ENCODE data around the gene KHDC1L.
"Not testable (repeated sequence)": the region's sequence is repeated elsewhere in the genome, so short reads cannot be mapped to it uniquely, and the experiment has no call there.

Gene KHDC1L

GRCh38 chr6:73204252-73204651, 21.0 kb downstream of the KHDC1L start:
- no peak for DNase-seq (ENCODE audit: low read depth)

GRCh38 chr6:73203098-73203497, 22.2 kb downstream of the KHDC1L start:
- DNase-seq (ENCODE audit: low read depth) = no peak

GRCh38 chr6:73200735-73201134, 24.6 kb downstream of the KHDC1L start:
- no peak for DNase-seq (ENCODE audit: low read depth)

GRCh38 chr6:73200247-73200646, 25.0 kb downstream of the KHDC1L start:
- no peak for DNase-seq (ENCODE audit: low read depth)

- DNase-seq (ENCODE audit: low read depth) = no peak
Observed at GRCh38 chr6:73194744-73195143, 30.6 kb downstream of the KHDC1L start.

GRCh38 chr6:73193302-73193701, 32.0 kb downstream of the KHDC1L start:
- DNase-seq (ENCODE audit: low read depth) = not testable (repeated sequence)

GRCh38 chr6:73182021-73182607, 43.2 kb downstream of the KHDC1L start:
- no peak for DNase-seq (ENCODE audit: low read depth)

GRCh38 chr6:73180763-73181619, 44.3 kb downstream of the KHDC1L start:
- no peak for DNase-seq (ENCODE audit: low read depth)

- no peak for DNase-seq (ENCODE audit: low read depth)
Observed at GRCh38 chr6:73180076-73180738, 45.1 kb downstream of the KHDC1L start.

GRCh38 chr6:73177221-73177944, 47.9 kb downstream of the KHDC1L start:
- no peak for DNase-seq (ENCODE audit: low read depth)

GRCh38 chr6:73176057-73176456, 49.2 kb downstream of the KHDC1L start:
- DNase-seq (ENCODE audit: low read depth) = no peak

- DNase-seq (ENCODE audit: low read depth) = no peak
Observed at GRCh38 chr6:73174646-73175045, 50.6 kb downstream of the KHDC1L start.

Measured in stimulated activated CD8-positive, alpha-beta memory T cell treated with anti-CD3 and anti-CD28 coated beads, Interleukin-12 subunit alpha, Interleukin-12 subunit beta, amount 100 ng/mL, for 1 hour (primary cell).